IMR-90 (cell line): ENCODE results near the gene ITM2C. TPM values are rescaled to one million over a fixed set of nuclear protein-coding genes. Genes with fewer than 3 reads are reported as not detected.
A peak's percentile ranks its signal among the peaks of the same experiment; 100 is the strongest.

Experiments
- ATAC-seq: fragments of 200-7000 bp; cut with Tn5 transposase; 2 replicates; pipeline ENCODE4 v1.9.1; 2020; ENCODE audit warnings: low read depth, mild to moderate bottlenecking, moderate library complexity
- BruUV-seq: library from RNA; stranded (reverse); fragments of 400-500 nt; replicated peaks from 2 replicates; lab custom pipeline; 2021; lab: Mats Ljungman, UMichigan
- CTCF ChIA-PET: fragments of 300-600 bp; formaldehyde crosslinking; extraction: SDS; loops from one replicate; lab custom pipeline; 2021; ENCODE audit warnings: antibody characterized with exemption; lab: Yijun Ruan, JAX
- POLR2A ChIA-PET: fragments of 300-600 bp; sonication (Branson Sonifier 250); formaldehyde crosslinking; loops from one replicate; lab custom pipeline; 2022; ENCODE audit warnings: antibody characterized with exemption; ENCODE audit not compliant: unreplicated experiment; lab: Charles Lee
- DNase-seq: peaks from one replicate; pipeline ENCODE4 v3.0.0; 2013
- H2AFZ ChIP-seq: replicated peaks from 2 replicates; pipeline ENCODE3; 2013; ENCODE audit warnings: low read length, mild to moderate bottlenecking; ENCODE audit not compliant: poor library complexity
- H2AK5ac ChIP-seq: 2 replicates; pipeline ENCODE4 v1.6.1; 2013; ENCODE audit warnings: low read depth, low read length, inconsistent platforms
- H2AK9ac ChIP-seq: replicated peaks from 2 replicates; pipeline ENCODE3; 2013; ENCODE audit warnings: mild to moderate bottlenecking, low read depth, low read length, moderate library complexity; ENCODE audit not compliant: poor library complexity
- H2BK120ac ChIP-seq: 2 replicates; pipeline ENCODE4 v1.6.1; 2013; ENCODE audit warnings: low read depth, low read length, inconsistent platforms
- H2BK15ac ChIP-seq: 3 replicates; pipeline ENCODE4 v1.6.1; 2013; ENCODE audit warnings: low read depth, low read length, inconsistent platforms
- H2BK20ac ChIP-seq: 2 replicates; pipeline ENCODE4 v1.6.1; 2013; ENCODE audit warnings: low read depth, mild to moderate bottlenecking, inconsistent platforms, low read length, moderate library complexity
- H2BK5ac ChIP-seq: 2 replicates; pipeline ENCODE4 v1.6.1; 2013; ENCODE audit warnings: mild to moderate bottlenecking, low read depth, low read length, inconsistent platforms; ENCODE audit not compliant: poor library complexity, severe bottlenecking
- H3K14ac ChIP-seq: replicated peaks from 2 replicates; pipeline ENCODE4 v1.6.1; 2013; ENCODE audit warnings: low read depth, low read length, inconsistent platforms
- H3K18ac ChIP-seq: 2 replicates; pipeline ENCODE4 v1.6.1; 2013; ENCODE audit warnings: low read depth, low read length, control low read depth
- H3K23ac ChIP-seq: 2 replicates; pipeline ENCODE4 v1.6.1; 2013; ENCODE audit warnings: low read depth, low read length, inconsistent platforms
- H3K27ac ChIP-seq: 2 replicates; pipeline ENCODE4 v1.5.1; 2013; ENCODE audit warnings: mild to moderate bottlenecking, control low read depth, low read length; ENCODE audit not compliant: insufficient read depth
- H3K27me3 ChIP-seq: 2 replicates; pipeline ENCODE4 v1.6.1; 2013; ENCODE audit warnings: low read length; ENCODE audit not compliant: control insufficient read depth, insufficient read depth
- H3K36me3 ChIP-seq: 2 replicates; pipeline ENCODE4 v1.6.1; 2013; ENCODE audit warnings: low read length, mixed read lengths; ENCODE audit not compliant: control insufficient read depth, insufficient read depth
- H3K4ac ChIP-seq: 2 replicates; pipeline ENCODE4 v1.6.1; 2013; ENCODE audit warnings: low read depth, low read length, inconsistent platforms
- H3K4me1 ChIP-seq: 2 replicates; pipeline ENCODE4 v1.6.1; 2013; ENCODE audit warnings: low read length, mixed read lengths; ENCODE audit not compliant: control insufficient read depth, insufficient read depth
- H3K4me2 ChIP-seq: 2 replicates; pipeline ENCODE4 v1.6.1; 2013; ENCODE audit warnings: low read depth, mild to moderate bottlenecking, control low read depth, low read length, moderate library complexity
- H3K4me3 ChIP-seq: 2 replicates; pipeline ENCODE4 v1.5.1; 2013; ENCODE audit warnings: low read depth, mild to moderate bottlenecking, control low read depth, low read length, moderate library complexity; ENCODE audit not compliant: insufficient read depth
- H3K56ac ChIP-seq: 2 replicates; pipeline ENCODE4 v1.6.1; 2013; ENCODE audit warnings: low read length, inconsistent platforms; ENCODE audit not compliant: insufficient read depth; ENCODE audit errors: extremely low read depth
- H3K79me1 ChIP-seq, 2 experiments: 2 replicates each; pipeline ENCODE4 v1.6.1; 2013; ENCODE audit warnings: low read length in 2 of 2, inconsistent platforms in 1 of 2, low read depth in 1 of 2
- H3K9ac ChIP-seq: 2 replicates; pipeline ENCODE4 v1.6.1; 2013; ENCODE audit warnings: low read depth, low read length, control low read depth
- H3K9me1 ChIP-seq: 2 replicates; pipeline ENCODE4 v1.6.1; 2013; ENCODE audit warnings: low read length, inconsistent platforms; ENCODE audit not compliant: insufficient read depth
- H3K9me3 ChIP-seq: 2 replicates; pipeline ENCODE4 v1.6.1; 2013; ENCODE audit warnings: low read length; ENCODE audit not compliant: control insufficient read depth, insufficient read depth
- H4K20me1 ChIP-seq: 2 replicates; pipeline ENCODE4 v1.6.1; 2013; ENCODE audit warnings: low read length, inconsistent platforms; ENCODE audit not compliant: insufficient read depth
- H4K5ac ChIP-seq: 2 replicates; pipeline ENCODE4 v1.6.1; 2013; ENCODE audit warnings: mild to moderate bottlenecking, low read depth, low read length, control low read depth
- H4K8ac ChIP-seq, 2 experiments: 2 replicates each; pipeline ENCODE4 v1.6.1; 2013; ENCODE audit warnings: low read depth in 2 of 2, low read length in 2 of 2, control low read depth in 1 of 2, inconsistent platforms in 1 of 2
- H4K91ac ChIP-seq: 2 replicates; pipeline ENCODE4 v1.6.1; 2013; ENCODE audit warnings: low read depth, low read length, inconsistent platforms; ENCODE audit not compliant: insufficient read depth
- BHLHE40 ChIP-seq: fragments of 150-350 bp; IDR thresholded peaks from 2 replicates; pipeline ENCODE4 v1.6.1; 2016; ENCODE audit warnings: mild to moderate bottlenecking, low read depth, low read length
- CEBPB ChIP-seq: IDR thresholded peaks from 2 replicates; pipeline ENCODE4 v1.6.1; 2012; ENCODE audit warnings: low read depth, low read length, improper control_type of control experiment
- ELK1 ChIP-seq: fragments of 150-350 bp; IDR thresholded peaks from 2 replicates; pipeline ENCODE4 v1.6.1; 2016; ENCODE audit warnings: low read depth, mild to moderate bottlenecking, low read length, moderate library complexity, borderline replicate concordance
- FOS ChIP-seq: fragments of 150-350 bp; IDR thresholded peaks from 2 replicates; pipeline ENCODE4 v1.6.1; 2016; ENCODE audit warnings: low read depth, low read length
- MAZ ChIP-seq: IDR thresholded peaks from 2 replicates; pipeline ENCODE4 v1.6.1; 2012; ENCODE audit warnings: low read depth, mild to moderate bottlenecking, low read length, improper control_type of control experiment, moderate library complexity, borderline replicate concordance
- MXI1 ChIP-seq: IDR thresholded peaks from 2 replicates; pipeline ENCODE4 v1.6.1; 2012; ENCODE audit warnings: low read depth, mild to moderate bottlenecking, low read length, moderate library complexity, borderline replicate concordance
- NFE2L2 ChIP-seq: fragments of 150-350 bp; IDR thresholded peaks from 2 replicates; pipeline ENCODE4 v1.6.1; 2016; ENCODE audit warnings: low read depth, mild to moderate bottlenecking, low read length
- RCOR1 ChIP-seq: IDR thresholded peaks from 2 replicates; pipeline ENCODE4 v1.6.1; 2012; ENCODE audit warnings: mild to moderate bottlenecking, low read length, improper control_type of control experiment; ENCODE audit not compliant: insufficient replicate concordance
- RFX5 ChIP-seq: IDR thresholded peaks from 2 replicates; pipeline ENCODE4 v1.8.0; 2012; ENCODE audit warnings: low read depth, mild to moderate bottlenecking, low read length, moderate library complexity
- SMC3 ChIP-seq: fragments of 150-350 bp; IDR thresholded peaks from 2 replicates; pipeline ENCODE4 v1.6.1; 2016; ENCODE audit warnings: low read depth, mild to moderate bottlenecking, antibody characterized with exemption, low read length, moderate library complexity
- USF2 ChIP-seq: fragments of 150-350 bp; IDR thresholded peaks from 2 replicates; pipeline ENCODE4 v1.6.1; 2017; ENCODE audit warnings: mild to moderate bottlenecking, antibody characterized with exemption, low read length, low read depth
- WGBS, 2 experiments: methylation state at CpG; one replicate each; pipeline versions ENCODE4 v1.1.5 to v1.1.7; 2013; ENCODE audit warnings: missing lambda C conversion rate in 2 of 2; ENCODE audit not compliant: insufficient read length in 1 of 2; ENCODE audit errors: extremely low coverage in 2 of 2; 5-methylcytosine and 5-hydroxymethylcytosine counted together
- dilution Hi-C: fragments of 300-500 bp; cut with HindIII; formaldehyde crosslinking; loops from one replicate; pipeline ENCODE4 v1.14.3; 2018; ENCODE audit warnings: low sequenced_read_pairs; ENCODE audit not compliant: unreplicated experiment
- in situ Hi-C: fragments of 300-500 bp; cut with MboI; formaldehyde crosslinking; loops from 3 replicates; pipeline ENCODE4 v1.14.3; 2019; ENCODE audit warnings: low sequenced_read_pairs, inconsistent platforms, mixed read lengths
- intact Hi-C: fragments of 100-400 bp; cut with micrococcal nuclease; formaldehyde crosslinking; loops from 2 replicates; pipeline ENCODE4 v1.10.0; 2022
- polyA plus RNA-seq, 3 experiments: library from polyadenylated mRNA; depleted of rRNA; stranded (reverse); fragments of >200 nt; gene quantifications; 2 replicates each; pipeline ENCODE4 v1.2.3, GENCODE V29; 2012; ENCODE audit warnings: low replicate concordance in 1 of 3
- total RNA-seq: library from RNA; depleted of rRNA; stranded (reverse); fragments of >200 nt; gene quantifications from 2 replicates; pipeline ENCODE4 v1.2.3, GENCODE V29; 2012

Gene ITM2C
- total and polyA plus RNA-seq, 2 of the 4 experiments (the other 2 are of a cell fraction) = 46.8 to 274 TPM

- TF ChIP-seq RFX5 = no peak
Measured at GRCh38 chr2:230877759-230878598, 13.2 kb downstream of the ITM2C start (continued).

GRCh38 chr2:230878599-230879188 is 14.0 kb downstream of the ITM2C start:
- H2BK20ac ChIP-seq = no peak overlapping the region
- no peak for ATAC-seq
- no peaks in the 10 kb centered on the region for H3K79me1 ChIP-seq
- H3K18ac ChIP-seq = no peak overlapping the region
- H3K4me2 ChIP-seq = no peak overlapping the region
- ChIA-PET CTCF (interaction anchor here (0.8 kb wide), 1 partner anchor 109 kb away, joined by 5 read pairs; no protein-coding TSS in a partner anchor), POLR2A (no interaction called here)
- peaks cover 7% of the 10 kb centered on the region; the same call in 1 of the 2 replicates for H4K20me1 ChIP-seq
- in situ Hi-C loops = no loop called here
- no peak overlapping the region for H2BK5ac ChIP-seq
- no peak overlapping the region for H4K5ac ChIP-seq
- H3K14ac ChIP-seq = no peak overlapping the region
- H4K8ac ChIP-seq = no peak overlapping the region
- H3K9me1 ChIP-seq = no peaks in the 10 kb centered on the region; the same call in 1 of the 2 replicates
- no peak for DNase-seq
- no CpG with 5 or more reads among the region's 10 CpGs for WGBS, 2 experiments
- H3K9me3 ChIP-seq = no peaks in the 10 kb centered on the region
- H3K4me1 ChIP-seq = no peaks in the 10 kb centered on the region
- H2AFZ ChIP-seq = no peak overlapping the region
- H2BK120ac ChIP-seq = no peak overlapping the region
- H3K23ac ChIP-seq = no peak overlapping the region
- no peak overlapping the region for H3K56ac ChIP-seq
- intact Hi-C loops = no loop called here
- H2AK9ac ChIP-seq = no peak overlapping the region
- H2AK5ac ChIP-seq = no peak overlapping the region
- no peak overlapping the region for H3K9ac ChIP-seq
- H3K27me3 ChIP-seq = no peaks in the 10 kb centered on the region
- no peak overlapping the region for H3K4me3 ChIP-seq
- no peak overlapping the region for H3K27ac ChIP-seq
- H2BK15ac ChIP-seq = no peak overlapping the region
- dilution Hi-C loops = no loop called here
- no peak overlapping the region for H4K91ac ChIP-seq
- TSS peak; percentile 97 for BruUV-seq
- peaks cover 38% of the 10 kb centered on the region for H3K36me3 ChIP-seq
- no peak overlapping the region for H3K4ac ChIP-seq
- TF ChIP-seq USF2 = no peak
- no peak for TF ChIP-seq NFE2L2
- TF ChIP-seq MAZ = no peak
- TF ChIP-seq MXI1 = no peak
- no peak for TF ChIP-seq FOS
- no peak for TF ChIP-seq SMC3
- TF ChIP-seq BHLHE40 = no peak
- no peak for TF ChIP-seq RFX5
- TF ChIP-seq ELK1 = no peak
- TF ChIP-seq RCOR1 = no peak
- no peak for TF ChIP-seq CEBPB
